Prostate gland (tissue), 2 donors: ENCODE results near the gene GUCA1A.

ENCODE experiments used
- POLR2A ChIP-seq: fragments of 450-650 bp; IDR thresholded peaks from one replicate; pipeline ENCODE4 v1.6.1; 2016; ENCODE audit warnings: antibody characterized with exemption, mild to moderate bottlenecking
- TF ChIP-seq, protein P1 (sequence below), 4 experiments: fragments of 200-600 bp in 2 of 4; fragments of 450-650 bp in 2 of 4; sonication (generic) in 2 of 4; IDR thresholded peaks; 1 replicate in 3 of 4; 2 replicates in 1 of 4; pipeline ENCODE4 v1.5.1; 2016 to 2019; ENCODE audit warnings: antibody characterized with exemption in 4 of 4, mild to moderate bottlenecking in 2 of 4, moderate library complexity in 2 of 4

DNA sequence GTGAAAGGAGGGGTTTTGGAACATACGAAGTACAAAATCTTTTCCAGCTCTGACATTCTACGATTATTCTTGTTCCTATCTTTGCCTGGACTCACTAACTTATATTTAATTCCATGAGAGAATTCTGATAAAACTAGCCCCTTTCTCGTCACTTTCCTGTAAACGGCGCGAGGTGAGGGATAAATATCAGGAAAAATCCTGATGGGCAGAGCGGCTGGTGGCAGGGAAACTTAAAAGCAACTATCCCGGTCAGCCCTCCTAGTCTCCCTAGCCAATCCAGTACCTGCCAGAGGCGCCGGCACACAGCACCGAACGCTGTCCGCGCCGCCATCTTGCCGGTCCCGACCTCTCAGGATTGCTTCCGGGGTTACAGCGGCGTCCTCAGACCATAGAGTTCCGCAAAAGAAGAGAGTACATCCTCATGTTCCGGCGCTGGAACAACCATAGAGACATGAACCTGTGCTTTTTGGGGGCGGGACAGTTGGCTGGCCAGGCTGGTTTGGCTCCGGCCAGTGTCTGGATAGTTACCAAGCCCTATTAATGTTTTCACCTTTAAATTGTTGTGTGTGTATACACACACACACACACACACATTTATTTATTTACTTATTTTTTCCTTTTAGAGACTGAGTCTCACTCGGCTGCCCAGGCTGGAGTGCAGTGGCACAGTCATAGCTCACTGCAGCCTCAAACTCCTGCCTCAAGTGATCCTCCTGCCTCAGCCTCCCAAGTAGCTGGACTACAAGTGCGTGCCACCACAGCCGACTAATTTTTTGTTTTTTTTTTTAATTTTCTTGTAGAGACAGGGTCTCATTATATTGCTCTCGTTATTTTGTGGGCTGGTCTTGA lies 44.6 kb downstream of the GUCA1A start, which contains the start of gene MRPS10:
- peak; percentile 45 for TF ChIP-seq POLR2A
- TF ChIP-seq, protein P1, sequence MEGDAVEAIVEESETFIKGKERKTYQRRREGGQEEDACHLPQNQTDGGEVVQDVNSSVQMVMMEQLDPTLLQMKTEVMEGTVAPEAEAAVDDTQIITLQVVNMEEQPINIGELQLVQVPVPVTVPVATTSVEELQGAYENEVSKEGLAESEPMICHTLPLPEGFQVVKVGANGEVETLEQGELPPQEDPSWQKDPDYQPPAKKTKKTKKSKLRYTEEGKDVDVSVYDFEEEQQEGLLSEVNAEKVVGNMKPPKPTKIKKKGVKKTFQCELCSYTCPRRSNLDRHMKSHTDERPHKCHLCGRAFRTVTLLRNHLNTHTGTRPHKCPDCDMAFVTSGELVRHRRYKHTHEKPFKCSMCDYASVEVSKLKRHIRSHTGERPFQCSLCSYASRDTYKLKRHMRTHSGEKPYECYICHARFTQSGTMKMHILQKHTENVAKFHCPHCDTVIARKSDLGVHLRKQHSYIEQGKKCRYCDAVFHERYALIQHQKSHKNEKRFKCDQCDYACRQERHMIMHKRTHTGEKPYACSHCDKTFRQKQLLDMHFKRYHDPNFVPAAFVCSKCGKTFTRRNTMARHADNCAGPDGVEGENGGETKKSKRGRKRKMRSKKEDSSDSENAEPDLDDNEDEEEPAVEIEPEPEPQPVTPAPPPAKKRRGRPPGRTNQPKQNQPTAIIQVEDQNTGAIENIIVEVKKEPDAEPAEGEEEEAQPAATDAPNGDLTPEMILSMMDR (IDR thresholded peaks at IDR 0.05): peak in 1 of 4 experiments; percentile 3
